Loucy (cell line): ENCODE results near the gene LPIN1.

Experiments
- EZH2phosphoT487 ChIP-seq: fragments of 200-600 bp; IDR thresholded peaks from 2 replicates; pipeline ENCODE4 v1.6.1; 2018; ENCODE audit warnings: antibody characterized with exemption, mild to moderate bottlenecking, moderate library complexity, borderline replicate concordance
- TF ChIP-seq, protein P1 (sequence below): fragments of 200-600 bp; sonication (generic); conservative IDR thresholded peaks from 2 replicates; pipeline ENCODE4 v1.5.1; 2014; ENCODE audit warnings: mild to moderate bottlenecking, antibody characterized with exemption, low read length

DNA sequence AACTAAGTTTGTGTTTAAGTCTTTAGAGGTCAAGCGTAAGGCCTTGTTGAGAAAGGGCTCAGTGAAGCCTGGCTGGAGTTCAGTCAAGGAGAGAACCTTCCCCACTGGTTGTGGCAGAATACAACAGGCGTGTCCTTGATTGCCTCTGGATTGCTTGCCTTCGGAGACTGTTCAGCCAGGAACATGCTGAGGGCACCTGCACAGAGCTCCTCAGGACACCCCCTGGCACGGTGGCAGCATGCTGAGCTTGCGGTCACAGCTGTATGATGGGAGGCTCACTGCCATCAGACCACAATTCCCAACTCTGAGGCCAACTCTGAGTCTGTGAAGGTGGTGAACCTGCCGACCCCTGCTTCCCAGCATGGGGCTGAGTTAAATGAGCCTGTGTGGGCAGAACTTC, 130.0 kb downstream of the LPIN1 start:
- TF ChIP-seq, protein P1, sequence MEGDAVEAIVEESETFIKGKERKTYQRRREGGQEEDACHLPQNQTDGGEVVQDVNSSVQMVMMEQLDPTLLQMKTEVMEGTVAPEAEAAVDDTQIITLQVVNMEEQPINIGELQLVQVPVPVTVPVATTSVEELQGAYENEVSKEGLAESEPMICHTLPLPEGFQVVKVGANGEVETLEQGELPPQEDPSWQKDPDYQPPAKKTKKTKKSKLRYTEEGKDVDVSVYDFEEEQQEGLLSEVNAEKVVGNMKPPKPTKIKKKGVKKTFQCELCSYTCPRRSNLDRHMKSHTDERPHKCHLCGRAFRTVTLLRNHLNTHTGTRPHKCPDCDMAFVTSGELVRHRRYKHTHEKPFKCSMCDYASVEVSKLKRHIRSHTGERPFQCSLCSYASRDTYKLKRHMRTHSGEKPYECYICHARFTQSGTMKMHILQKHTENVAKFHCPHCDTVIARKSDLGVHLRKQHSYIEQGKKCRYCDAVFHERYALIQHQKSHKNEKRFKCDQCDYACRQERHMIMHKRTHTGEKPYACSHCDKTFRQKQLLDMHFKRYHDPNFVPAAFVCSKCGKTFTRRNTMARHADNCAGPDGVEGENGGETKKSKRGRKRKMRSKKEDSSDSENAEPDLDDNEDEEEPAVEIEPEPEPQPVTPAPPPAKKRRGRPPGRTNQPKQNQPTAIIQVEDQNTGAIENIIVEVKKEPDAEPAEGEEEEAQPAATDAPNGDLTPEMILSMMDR: no peak
- no peak for TF ChIP-seq EZH2phosphoT487
